Lower leg skin (tissue), 4 donors: ENCODE data around the gene SOX11. TPM values are rescaled to one million over a fixed set of nuclear protein-coding genes. Genes with fewer than 3 reads are reported as not detected.

Source experiments
- DNase-seq, 2 donors: peaks; one replicate each; pipeline ENCODE4 v3.0.0-alpha.2; 2019; ENCODE audit warnings: low spot score in 2 of 2
- H3K4me3 ChIP-seq: fragments of 200-600 bp; sonication (generic); 2 replicates; pipeline ENCODE4 v1.5.1; 2017; ENCODE audit warnings: mild to moderate bottlenecking, low read depth; ENCODE audit not compliant: poor library complexity, severe bottlenecking
- CTCF ChIP-seq, 3 donors: fragments of 450-650 bp; IDR thresholded peaks; one replicate each; pipeline ENCODE4 v1.5.1; 2016; ENCODE audit warnings: antibody characterized with exemption in 3 of 3, mild to moderate bottlenecking in 3 of 3, moderate library complexity in 2 of 3
- POLR2A ChIP-seq, 2 donors: fragments of 450-650 bp; IDR thresholded peaks; one replicate each; pipeline ENCODE4 v1.6.1; 2016 to 2017; ENCODE audit warnings: antibody characterized with exemption in 2 of 2, mild to moderate bottlenecking in 1 of 2, moderate library complexity in 1 of 2
- WGBS, 2 donors: methylation state at CpG; one replicate each; pipeline ENCODE4 v1.1.5; 2018; 5-methylcytosine and 5-hydroxymethylcytosine counted together
- intact Hi-C: fragments of 100-400 bp; cut with DNase I; formaldehyde crosslinking; loops from one replicate; pipeline ENCODE4 v1.15.0; 2023; ENCODE audit warnings: low total_unique reads
- total RNA-seq, 4 donors: library from RNA; depleted of rRNA; stranded (reverse); fragments of >200 nt; gene quantifications; one replicate each; pipeline ENCODE4 v1.1.0, GENCODE V29; 2016

The SOX11 gene
- total RNA-seq, 4 donors from 2014 or later: 0.03 to 0.21 TPM; not detected in 2

GRCh38 chr2:5693287-5694201, 1.4 kb downstream of the SOX11 start:
- no peak overlapping the region for H3K4me3 ChIP-seq
- TF ChIP-seq POLR2A (IDR thresholded peaks at IDR 0.05) (no peak), CTCF (IDR thresholded peaks at IDR 0.05) (no peak)
- WGBS, 2 donors: 1% methylated on average over 30 to 63 of the region's 102 CpGs
- DNase-seq: no peak
- intact Hi-C loops: no loop called here

GRCh38 chr2:5694306-5694705, 2.1 kb downstream of the SOX11 start:
- TF ChIP-seq POLR2A (IDR thresholded peaks at IDR 0.05) (no peak), CTCF (IDR thresholded peaks at IDR 0.05) (no peak)
- 8 to 15% methylated on average over 9 of the region's 9 CpGs for WGBS, 2 donors
- DNase-seq: no peak
- intact Hi-C loops: no loop called here
- no peak overlapping the region for H3K4me3 ChIP-seq

- 4 to 5% methylated on average over 40 to 49 of the region's 49 CpGs for WGBS, 2 donors
- no peak for DNase-seq
- no peak for TF ChIP-seq POLR2A (IDR thresholded peaks at IDR 0.05)
- TF ChIP-seq CTCF (IDR thresholded peaks at IDR 0.05): no peak
- intact Hi-C loops: no loop called here
- H3K4me3 ChIP-seq: no peak overlapping the region
These were observed 3.6 kb downstream of the SOX11 start for GRCh38 chr2:5695654-5696403.

GRCh38 chr2:5696404-5696944, 4.3 kb downstream of the SOX11 start:
- H3K4me3 ChIP-seq: no peak overlapping the region
- intact Hi-C loops: no loop called here
- 1 to 3% methylated on average over 27 to 33 of the region's 65 CpGs for WGBS, 2 donors
- TF ChIP-seq POLR2A (IDR thresholded peaks at IDR 0.05): no peak
- TF ChIP-seq CTCF (IDR thresholded peaks at IDR 0.05): no peak
- DNase-seq: no peak

- H3K4me3 ChIP-seq: no peak overlapping the region
- WGBS, 2 donors: 2 to 5% methylated on average over 44 to 48 of the region's 49 CpGs
- TF ChIP-seq POLR2A (IDR thresholded peaks at IDR 0.05) (no peak), CTCF (IDR thresholded peaks at IDR 0.05) (no peak)
- no peak for DNase-seq
- intact Hi-C loops: no loop called here
These were observed 4.8 kb downstream of the SOX11 start for GRCh38 chr2:5696945-5697521.
